GM23338 (cell line): ENCODE data around the gene SAA2. TPM values are rescaled to one million over a fixed set of nuclear protein-coding genes. Genes with fewer than 3 reads are reported as not detected.
"Not testable (repeated sequence)": the region's sequence is repeated elsewhere in the genome, so short reads cannot be mapped to it uniquely, and the experiment has no call there.

Source experiments
- ATAC-seq: fragments of 200-7000 bp; cut with Tn5 transposase; 3 replicates; pipeline ENCODE4 v1.9.1; 2020
- DNase-seq: peaks from one replicate; pipeline ENCODE4 v3.0.0-alpha.2; 2015; ENCODE audit warnings: low spot score
- H2AFZ ChIP-seq: fragments of 200-600 bp; sonication (generic); 2 replicates; pipeline ENCODE4 v1.8.0; 2016; ENCODE audit warnings: antibody characterized with exemption, mild to moderate bottlenecking, moderate library complexity
- H3F3A ChIP-seq: fragments of 200-600 bp; sonication (generic); replicated peaks from 2 replicates; pipeline ENCODE4 v1.8.0; 2017; ENCODE audit warnings: antibody characterized with exemption, mixed run types, low read depth
- H3K27ac ChIP-seq: fragments of 200-600 bp; sonication (generic); 2 replicates; pipeline ENCODE4 v1.6.1; 2016; ENCODE audit warnings: low read depth
- H3K27me3 ChIP-seq: fragments of 200-600 bp; sonication (generic); 2 replicates; pipeline ENCODE4 v1.8.0; 2016; ENCODE audit warnings: mild to moderate bottlenecking, mixed run types, moderate library complexity; ENCODE audit not compliant: insufficient read depth
- H3K36me3 ChIP-seq: fragments of 200-600 bp; sonication (generic); 2 replicates; pipeline ENCODE4 v1.8.0; 2016; ENCODE audit warnings: mild to moderate bottlenecking; ENCODE audit not compliant: insufficient read depth
- H3K4me1 ChIP-seq: fragments of 200-600 bp; sonication (generic); 2 replicates; pipeline ENCODE4 v1.8.0; 2016; ENCODE audit warnings: mild to moderate bottlenecking, moderate library complexity; ENCODE audit not compliant: insufficient read depth
- H3K4me2 ChIP-seq: fragments of 200-600 bp; sonication (generic); 2 replicates; pipeline ENCODE4 v1.7.1; 2017; ENCODE audit warnings: mixed run types
- H3K4me3 ChIP-seq: fragments of 200-600 bp; sonication (generic); 2 replicates; pipeline ENCODE4 v1.6.1; 2016; ENCODE audit warnings: mixed run types
- H3K79me2 ChIP-seq: fragments of 200-600 bp; sonication (generic); replicated peaks from 2 replicates; pipeline ENCODE4 v1.8.0; 2017; ENCODE audit warnings: mild to moderate bottlenecking; ENCODE audit not compliant: insufficient read depth
- H3K9me2 ChIP-seq: fragments of 200-600 bp; sonication (generic); 2 replicates; pipeline ENCODE4 v1.8.0; 2017; ENCODE audit not compliant: insufficient read depth
- H4K20me1 ChIP-seq: fragments of 200-600 bp; sonication (generic); replicated peaks from 2 replicates; pipeline ENCODE4 v1.8.0; 2017; ENCODE audit warnings: mild to moderate bottlenecking; ENCODE audit not compliant: insufficient read depth
- H3K27ac Mint-ChIP-seq: 2 replicates; pipeline ENCODE4 v1.8.0; 2020; ENCODE audit warnings: inconsistent platforms, mild to moderate bottlenecking, moderate library complexity, mixed read lengths
- H3K27me3 Mint-ChIP-seq: 3 replicates; pipeline ENCODE4 v1.8.0; 2022; ENCODE audit warnings: low read depth, mild to moderate bottlenecking, moderate library complexity, mixed read lengths, inconsistent platforms; ENCODE audit not compliant: insufficient read depth, poor library complexity
- H3K36me3 Mint-ChIP-seq: 3 replicates; pipeline ENCODE4 v1.8.0; 2021; ENCODE audit warnings: low read depth, mild to moderate bottlenecking, inconsistent platforms, moderate library complexity, mixed read lengths
- H3K4me1 Mint-ChIP-seq: 3 replicates; pipeline ENCODE4 v1.8.0; 2020; ENCODE audit warnings: mild to moderate bottlenecking, inconsistent platforms, mixed read lengths
- H3K4me3 Mint-ChIP-seq: 3 replicates; pipeline ENCODE4 v1.8.0; 2021; ENCODE audit warnings: moderate library complexity, mild to moderate bottlenecking, inconsistent platforms, mixed read lengths
- H3K9me3 Mint-ChIP-seq: 3 replicates; pipeline ENCODE4 v1.8.0; 2020; ENCODE audit warnings: moderate library complexity, mild to moderate bottlenecking, inconsistent platforms, mixed read lengths
- ETS1 ChIP-seq: IDR thresholded peaks from 2 replicates; pipeline ENCODE4 v1.6.1; 2016; ENCODE audit warnings: antibody characterized with exemption
- EZH2phosphoT487 ChIP-seq: fragments of 200-600 bp; sonication (generic); IDR thresholded peaks from one replicate; pipeline ENCODE4 v1.8.1; 2018; ENCODE audit warnings: antibody characterized with exemption; ENCODE audit not compliant: unreplicated experiment
- JUNB ChIP-seq: IDR thresholded peaks from one replicate; pipeline ENCODE4 v1.6.1; 2016; ENCODE audit warnings: antibody characterized with exemption; ENCODE audit not compliant: unreplicated experiment
- NANOG ChIP-seq: IDR thresholded peaks from 2 replicates; pipeline ENCODE4 v1.6.1; 2016; ENCODE audit warnings: antibody characterized with exemption, borderline replicate concordance
- POLR2AphosphoS5 ChIP-seq: IDR thresholded peaks from 2 replicates; pipeline ENCODE4 v1.6.1; 2016; ENCODE audit warnings: antibody characterized with exemption, low read depth
- REST ChIP-seq: IDR thresholded peaks from one replicate; pipeline ENCODE4 v1.6.1; 2018; ENCODE audit warnings: antibody characterized with exemption; ENCODE audit not compliant: unreplicated experiment
- STAT1 ChIP-seq: IDR thresholded peaks from one replicate; pipeline ENCODE4 v1.6.1; 2016; ENCODE audit warnings: antibody characterized with exemption; ENCODE audit not compliant: unreplicated experiment
- ZNF331 ChIP-seq: fragments of 250-450 bp; sonication (Bioruptor Pico); IDR thresholded peaks from 2 replicates; pipeline ENCODE4 v1.5.0; 2020; ENCODE audit warnings: low read depth, mild to moderate bottlenecking, moderate library complexity
- polyA plus RNA-seq: library from polyadenylated mRNA; unstranded; fragments of >200 nt; fragmentation: Nextera tagmentation; extraction: Ambion mirVana; gene quantifications from 2 replicates; pipeline ENCODE4 v1.2.1, GENCODE V29; 2016
- total RNA-seq: library from RNA; depleted of rRNA; stranded (reverse); fragments of >200 nt; shearing (Covaris generic); gene quantifications from 2 replicates; pipeline ENCODE4 v1.2.3, GENCODE V29; 2014
- TF ChIP-seq, protein P1 (sequence below), 2 experiments: fragments of 200-600 bp in 1 of 2; sonication (generic) in 1 of 2; conservative IDR thresholded peaks; 2 replicates each; pipeline versions ENCODE4 v1.5.1 to v1.6.1; 2016 to 2017; ENCODE audit warnings: antibody characterized with exemption in 2 of 2, low read depth in 2 of 2, mild to moderate bottlenecking in 2 of 2, moderate library complexity in 1 of 2

The SAA2 gene
- total and polyA plus RNA-seq, 2 experiments from 2014 or later, result not detected

- no peak for TF ChIP-seq REST
- TF ChIP-seq JUNB, result no peak
- no peak for TF ChIP-seq POLR2AphosphoS5
Measured at GRCh38 chr11:18253233-18253632, 4.8 kb upstream of the SAA2 start (continued).

DNA sequence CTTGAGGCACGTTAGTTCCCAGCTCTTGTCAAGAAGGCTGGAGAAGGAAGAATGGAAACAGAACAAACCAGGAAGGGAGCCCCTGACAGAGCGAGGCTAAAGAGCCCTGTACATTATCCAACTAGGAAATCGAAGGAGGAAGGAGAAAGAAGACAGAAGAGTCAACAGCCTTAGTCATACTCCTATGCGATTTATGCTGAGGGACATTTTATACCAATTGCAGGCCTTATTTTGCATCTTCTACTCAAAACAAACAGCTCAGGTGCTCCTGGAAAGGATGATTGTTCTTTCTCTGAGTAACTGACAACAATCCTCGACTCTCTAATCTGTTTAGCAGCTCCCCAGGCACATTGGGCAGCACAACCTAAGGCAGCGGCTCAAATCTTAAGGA, 1.3 kb downstream of the SAA2 start:
- H3K36me3 Mint-ChIP-seq, result not testable (repeated sequence)

DNA sequence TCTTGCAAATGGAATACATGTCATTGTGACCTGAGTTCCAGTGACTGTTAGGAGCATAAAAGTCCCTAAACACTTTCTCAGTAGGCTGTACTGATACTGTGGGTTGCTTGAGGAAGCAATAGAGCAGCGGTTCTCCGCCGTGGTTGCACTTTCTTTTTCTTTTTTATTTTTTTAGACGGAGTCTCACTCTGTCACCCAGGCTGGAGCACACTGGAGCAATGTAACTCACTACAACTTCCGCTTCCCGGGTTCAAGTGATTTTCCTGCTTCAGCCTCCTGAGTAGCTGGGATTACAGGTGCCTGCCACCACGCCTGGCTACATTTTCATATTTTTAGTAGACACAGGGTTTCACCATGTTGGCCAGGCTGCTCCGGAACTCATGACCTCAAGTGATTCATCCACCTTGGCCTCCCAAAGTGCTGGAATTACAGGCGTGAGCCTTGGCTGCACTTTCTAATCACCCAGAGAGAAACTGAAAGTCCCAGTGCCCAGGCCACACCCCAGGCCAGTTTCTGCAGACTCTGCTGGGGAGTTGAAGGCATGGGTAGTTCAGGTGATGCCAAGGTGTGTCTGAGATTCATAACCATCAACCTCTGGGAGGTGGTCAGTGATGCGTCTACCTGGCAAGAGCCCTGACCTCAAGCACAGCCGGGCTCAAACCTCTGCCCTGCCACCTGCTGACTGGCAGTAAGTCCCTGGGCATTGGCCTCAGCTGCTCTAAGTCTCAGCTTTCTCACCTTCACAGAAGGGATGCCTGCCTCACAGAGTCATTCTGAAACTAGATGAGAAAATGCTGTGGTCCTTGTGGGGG, 1.9 kb downstream of the SAA2 start:
- not testable (repeated sequence) for H3K36me3 Mint-ChIP-seq, H2AFZ ChIP-seq, H3K4me1 Mint-ChIP-seq, H3K9me3 Mint-ChIP-seq, DNase-seq, H3K36me3 ChIP-seq, H3K27ac ChIP-seq, H3K79me2 ChIP-seq, H3K9me2 ChIP-seq, H3K27me3 ChIP-seq, H3F3A ChIP-seq, H3K4me1 ChIP-seq, H3K27ac Mint-ChIP-seq, H3K4me3 Mint-ChIP-seq, H3K4me3 ChIP-seq, H4K20me1 ChIP-seq, H3K27me3 Mint-ChIP-seq, H3K4me2 ChIP-seq
- peak; percentile 31; the same call in 2 of the 3 replicates for ATAC-seq

More for the DNA sequence above, 1.3 kb downstream of the SAA2 start:
- H3K9me2 ChIP-seq, ATAC-seq, H3K4me3 Mint-ChIP-seq, H3K4me3 ChIP-seq, H3K27me3 Mint-ChIP-seq, H3K36me3 ChIP-seq, H3K4me1 Mint-ChIP-seq, H2AFZ ChIP-seq, H3F3A ChIP-seq, H3K79me2 ChIP-seq, H3K27ac ChIP-seq, H3K27ac Mint-ChIP-seq, H3K9me3 Mint-ChIP-seq, H4K20me1 ChIP-seq, H3K4me1 ChIP-seq, H3K4me2 ChIP-seq, H3K27me3 ChIP-seq, DNase-seq: not testable (repeated sequence)

- ATAC-seq (no peak), DNase-seq (no peak)
- peaks cover 2% of the 10 kb centered on the region; the same call in 2 of the 3 replicates for H3K9me3 Mint-ChIP-seq
- H3K36me3 ChIP-seq, result no peaks in the 10 kb centered on the region
- no peaks in the 10 kb centered on the region for H4K20me1 ChIP-seq
- H3K79me2 ChIP-seq, result no peaks in the 10 kb centered on the region
- peaks cover 7% of the 10 kb centered on the region for H3K27me3 Mint-ChIP-seq
- H3K27me3 ChIP-seq, result no peaks in the 10 kb centered on the region
- H3K9me2 ChIP-seq, result no peaks in the 10 kb centered on the region
- no peaks in the 10 kb centered on the region for H3F3A ChIP-seq
- H2AFZ ChIP-seq, result no peak overlapping the region
- H3K4me1 Mint-ChIP-seq, result no peaks in the 10 kb centered on the region
- no peak overlapping the region for H3K27ac ChIP-seq
- H3K4me2 ChIP-seq, result no peak overlapping the region
- H3K4me3 ChIP-seq, result no peak overlapping the region
- H3K4me3 Mint-ChIP-seq, result no peak overlapping the region
- no peaks in the 10 kb centered on the region for H3K4me1 ChIP-seq
- H3K36me3 Mint-ChIP-seq, result no peaks in the 10 kb centered on the region
- no peak overlapping the region for H3K27ac Mint-ChIP-seq
- TF ChIP-seq POLR2AphosphoS5, result no peak
- TF ChIP-seq ETS1, result no peak
- TF ChIP-seq STAT1, result no peak
- TF ChIP-seq ZNF331, result no peak
- TF ChIP-seq EZH2phosphoT487, result no peak
- TF ChIP-seq, protein P1, sequence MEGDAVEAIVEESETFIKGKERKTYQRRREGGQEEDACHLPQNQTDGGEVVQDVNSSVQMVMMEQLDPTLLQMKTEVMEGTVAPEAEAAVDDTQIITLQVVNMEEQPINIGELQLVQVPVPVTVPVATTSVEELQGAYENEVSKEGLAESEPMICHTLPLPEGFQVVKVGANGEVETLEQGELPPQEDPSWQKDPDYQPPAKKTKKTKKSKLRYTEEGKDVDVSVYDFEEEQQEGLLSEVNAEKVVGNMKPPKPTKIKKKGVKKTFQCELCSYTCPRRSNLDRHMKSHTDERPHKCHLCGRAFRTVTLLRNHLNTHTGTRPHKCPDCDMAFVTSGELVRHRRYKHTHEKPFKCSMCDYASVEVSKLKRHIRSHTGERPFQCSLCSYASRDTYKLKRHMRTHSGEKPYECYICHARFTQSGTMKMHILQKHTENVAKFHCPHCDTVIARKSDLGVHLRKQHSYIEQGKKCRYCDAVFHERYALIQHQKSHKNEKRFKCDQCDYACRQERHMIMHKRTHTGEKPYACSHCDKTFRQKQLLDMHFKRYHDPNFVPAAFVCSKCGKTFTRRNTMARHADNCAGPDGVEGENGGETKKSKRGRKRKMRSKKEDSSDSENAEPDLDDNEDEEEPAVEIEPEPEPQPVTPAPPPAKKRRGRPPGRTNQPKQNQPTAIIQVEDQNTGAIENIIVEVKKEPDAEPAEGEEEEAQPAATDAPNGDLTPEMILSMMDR (conservative IDR thresholded peaks at IDR 0.05; ENCODE audit: low read depth in 2 of 2), result no peak
- TF ChIP-seq NANOG, result no peak
Measured at GRCh38 chr11:18245396-18245795, 3.1 kb downstream of the SAA2 start.
